ENCODE data around the gene NDUFV3.
"Not testable (repeated sequence)": the region's sequence is repeated elsewhere in the genome, so short reads cannot be mapped to it uniquely, and the experiment has no call there.

DNA sequence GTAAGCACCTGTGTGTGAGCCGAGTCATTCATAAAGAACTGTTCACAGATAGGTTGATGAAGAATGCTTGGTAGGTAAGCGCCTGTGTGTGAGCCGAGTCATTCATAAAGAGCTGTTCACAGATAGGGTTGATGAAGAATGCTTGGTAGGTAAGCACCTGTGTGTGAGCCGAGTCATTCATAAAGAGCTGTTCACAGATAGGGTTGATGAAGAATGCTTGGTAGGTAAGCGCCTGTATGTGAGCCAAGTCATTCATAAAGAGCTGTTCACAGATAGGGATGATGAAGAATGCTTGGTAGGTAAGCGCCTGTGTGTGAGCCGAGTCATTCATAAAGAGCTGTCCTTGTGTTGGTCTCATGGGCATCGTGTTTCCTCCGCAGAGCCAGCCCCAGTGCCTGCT is 15.4 kb downstream of the NDUFV3 start:
- TF ChIP-seq, protein P1, sequence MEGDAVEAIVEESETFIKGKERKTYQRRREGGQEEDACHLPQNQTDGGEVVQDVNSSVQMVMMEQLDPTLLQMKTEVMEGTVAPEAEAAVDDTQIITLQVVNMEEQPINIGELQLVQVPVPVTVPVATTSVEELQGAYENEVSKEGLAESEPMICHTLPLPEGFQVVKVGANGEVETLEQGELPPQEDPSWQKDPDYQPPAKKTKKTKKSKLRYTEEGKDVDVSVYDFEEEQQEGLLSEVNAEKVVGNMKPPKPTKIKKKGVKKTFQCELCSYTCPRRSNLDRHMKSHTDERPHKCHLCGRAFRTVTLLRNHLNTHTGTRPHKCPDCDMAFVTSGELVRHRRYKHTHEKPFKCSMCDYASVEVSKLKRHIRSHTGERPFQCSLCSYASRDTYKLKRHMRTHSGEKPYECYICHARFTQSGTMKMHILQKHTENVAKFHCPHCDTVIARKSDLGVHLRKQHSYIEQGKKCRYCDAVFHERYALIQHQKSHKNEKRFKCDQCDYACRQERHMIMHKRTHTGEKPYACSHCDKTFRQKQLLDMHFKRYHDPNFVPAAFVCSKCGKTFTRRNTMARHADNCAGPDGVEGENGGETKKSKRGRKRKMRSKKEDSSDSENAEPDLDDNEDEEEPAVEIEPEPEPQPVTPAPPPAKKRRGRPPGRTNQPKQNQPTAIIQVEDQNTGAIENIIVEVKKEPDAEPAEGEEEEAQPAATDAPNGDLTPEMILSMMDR (IDR thresholded peaks at IDR 0.05), result not testable (repeated sequence)
- not testable (repeated sequence) for TF ChIP-seq POLR2A (IDR thresholded peaks at IDR 0.05)
